Pulmonary artery endothelial cell (primary cell): ENCODE data around the gene PAX1. TPM values are rescaled to one million over a fixed set of nuclear protein-coding genes. Genes with fewer than 3 reads are reported as not detected.

Source experiments
- DNase-seq: peaks from one replicate; pipeline ENCODE4 v3.0.0-alpha.2; 2011; ENCODE audit warnings: low read depth, low spot score
- total RNA-seq: library from RNA; depleted of rRNA; stranded (reverse); fragments of >200 nt; gene quantifications from 2 replicates; pipeline ENCODE4 v1.2.3, GENCODE V29; 2014

Gene PAX1
- total RNA-seq, result not detected in 2 replicates

DNA sequence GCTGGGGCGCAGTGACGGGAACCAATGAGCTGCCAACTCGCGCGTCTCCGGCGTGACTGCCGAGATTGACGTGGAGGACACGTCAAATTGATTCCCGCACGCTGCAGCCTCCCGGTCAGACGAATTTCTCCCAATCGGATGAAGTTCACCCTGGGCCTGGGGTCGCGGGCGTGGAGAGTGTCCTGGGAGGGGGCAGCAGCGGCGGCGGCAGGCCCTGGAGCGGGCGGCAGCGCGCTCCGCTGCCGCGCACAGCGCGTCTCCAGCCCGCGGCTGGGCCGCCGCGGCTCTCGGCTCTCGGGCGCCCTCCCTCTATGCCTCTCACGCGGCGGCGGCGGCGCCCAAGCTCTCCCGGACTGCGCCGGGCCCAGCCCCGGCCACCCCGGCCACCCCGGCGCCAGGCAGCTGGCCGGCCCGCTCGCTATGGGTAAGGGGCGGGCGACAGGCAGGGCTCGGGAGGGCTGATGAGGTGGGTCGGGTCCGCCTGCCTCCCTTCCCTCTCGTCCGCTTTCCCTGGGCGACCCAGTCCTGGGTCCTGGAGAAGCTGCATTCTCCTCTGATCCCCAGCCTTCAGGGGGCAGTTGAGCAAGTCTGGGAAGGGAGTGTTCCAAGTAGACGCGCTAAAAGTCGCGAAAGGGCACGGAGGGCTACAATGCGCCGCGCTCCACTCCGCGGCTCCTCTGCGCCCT, at the start of gene PAX1:
Gene PAX1 (plus strand): TSS at position 90 of the 686 bp plus-strand sequence. CDS start 49 bp downstream, at position 139.
- DNase-seq, result no peak

DNA sequence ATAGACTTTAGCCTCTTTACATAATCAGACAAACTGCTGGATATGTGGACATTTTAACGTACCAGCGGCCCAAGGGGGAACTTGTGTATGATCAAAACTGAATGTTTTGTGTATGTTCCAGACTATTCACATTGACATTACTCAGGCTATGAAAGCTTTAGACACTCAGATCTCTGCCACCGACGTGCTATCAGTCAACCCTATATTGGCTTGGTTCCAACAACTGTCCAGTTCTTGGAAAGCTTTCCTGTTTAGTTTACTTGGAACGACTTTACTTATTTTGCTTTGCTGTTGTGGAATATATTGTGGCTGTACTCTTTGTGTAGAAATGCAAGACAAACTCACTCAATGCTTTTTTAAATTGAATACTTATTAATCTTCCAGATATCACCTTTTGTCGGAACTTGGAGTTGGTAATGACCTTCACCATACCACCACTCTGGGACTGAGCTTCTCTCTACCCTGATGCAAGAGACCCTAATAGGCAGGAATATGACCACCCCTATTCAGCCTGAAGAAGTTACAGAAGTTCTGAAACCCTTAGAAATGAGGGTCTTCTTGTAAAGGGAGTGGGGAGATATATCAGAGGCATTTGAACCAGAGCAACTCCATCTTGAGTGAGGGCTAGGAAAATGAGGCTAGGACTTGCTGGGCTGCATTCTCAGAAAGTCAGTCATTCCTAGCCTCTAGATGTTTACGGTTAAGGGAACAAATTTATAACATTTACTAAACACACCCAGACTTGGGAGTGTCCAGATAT, 49.0 kb upstream of the PAX1 start:
- no peak for DNase-seq

DNA sequence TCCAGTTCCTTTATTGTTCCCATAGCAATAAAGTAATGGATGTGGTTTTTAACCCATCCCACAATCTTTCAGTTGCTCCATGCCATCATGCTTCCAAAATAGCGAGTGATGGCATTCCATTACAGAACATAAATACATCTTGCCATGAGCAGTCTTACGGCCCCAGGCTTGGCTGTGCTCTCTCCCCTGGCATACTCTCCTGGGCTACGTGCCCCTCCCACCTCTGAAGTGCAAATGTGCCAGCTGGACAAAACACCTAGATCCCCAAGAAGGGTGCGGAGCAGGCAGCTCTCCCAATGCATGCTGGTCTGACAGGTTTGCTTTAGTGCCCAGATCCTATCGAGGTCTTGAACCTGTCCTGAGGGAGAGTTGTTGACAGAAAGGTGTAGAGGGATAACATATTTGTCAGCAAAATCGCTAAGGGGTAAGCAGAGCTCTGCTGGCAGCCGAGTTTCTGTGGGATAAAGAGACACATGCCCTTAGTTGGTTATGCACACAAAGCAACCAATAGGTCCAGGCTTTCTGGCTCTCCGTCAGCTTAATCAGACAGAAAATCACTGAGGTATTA, 43.9 kb upstream of the PAX1 start:
- DNase-seq, result no peak

DNA sequence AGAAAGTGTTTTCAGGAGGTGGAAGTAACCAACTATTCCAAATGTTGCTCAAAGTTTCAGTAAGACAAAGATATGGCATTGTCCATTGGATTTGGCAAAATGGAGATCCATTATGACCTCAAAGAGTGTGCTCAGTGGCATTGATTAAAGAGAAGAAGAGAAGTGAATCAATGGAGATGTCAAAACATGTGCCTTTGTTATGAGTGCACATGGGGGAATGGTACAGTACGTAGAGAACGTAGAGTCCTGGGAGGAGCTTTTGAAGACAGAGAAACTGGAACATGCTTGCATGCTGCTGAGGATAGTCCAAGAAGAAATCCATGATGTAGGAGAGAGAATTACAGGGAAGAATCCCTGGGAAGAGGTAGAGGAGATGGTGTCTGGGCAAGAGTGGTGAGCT, 42.0 kb upstream of the PAX1 start:
- no peak for DNase-seq

DNA sequence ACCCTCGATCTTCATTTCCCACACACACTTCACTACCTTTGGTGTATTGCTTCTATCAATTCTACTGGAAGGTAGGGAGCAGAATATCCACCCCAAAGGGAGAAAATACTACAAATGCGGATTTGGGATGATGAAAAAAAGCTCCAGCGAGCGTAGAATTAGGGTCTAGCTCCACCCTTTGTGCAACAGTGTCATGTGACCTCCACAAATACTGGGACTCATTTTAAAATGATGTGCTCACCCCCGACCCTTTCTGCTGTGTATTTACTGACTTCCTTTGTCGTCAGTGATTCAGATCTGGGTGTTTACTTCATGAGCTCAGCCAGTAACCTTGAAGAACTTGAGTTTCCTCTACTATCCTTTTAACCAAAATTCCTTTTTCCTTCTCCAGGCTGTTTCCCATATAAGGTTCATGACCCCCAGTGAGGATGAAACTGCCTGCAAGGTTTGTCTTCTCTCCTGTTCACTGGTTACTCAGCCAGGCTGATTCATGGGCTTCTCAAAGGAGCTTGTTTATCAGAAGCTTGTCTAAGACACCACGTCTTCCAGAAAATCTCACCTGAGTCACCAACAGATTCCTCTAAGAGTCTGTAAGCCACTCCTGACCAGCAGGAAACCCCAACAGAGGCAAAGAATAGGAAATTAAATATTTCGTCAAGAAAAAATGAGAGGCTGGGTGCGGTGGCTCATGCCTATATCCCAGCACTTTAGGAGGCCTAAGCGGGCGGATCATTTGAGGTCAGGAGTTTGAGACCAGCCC, 39.6 kb upstream of the PAX1 start:
- no peak for DNase-seq

DNA sequence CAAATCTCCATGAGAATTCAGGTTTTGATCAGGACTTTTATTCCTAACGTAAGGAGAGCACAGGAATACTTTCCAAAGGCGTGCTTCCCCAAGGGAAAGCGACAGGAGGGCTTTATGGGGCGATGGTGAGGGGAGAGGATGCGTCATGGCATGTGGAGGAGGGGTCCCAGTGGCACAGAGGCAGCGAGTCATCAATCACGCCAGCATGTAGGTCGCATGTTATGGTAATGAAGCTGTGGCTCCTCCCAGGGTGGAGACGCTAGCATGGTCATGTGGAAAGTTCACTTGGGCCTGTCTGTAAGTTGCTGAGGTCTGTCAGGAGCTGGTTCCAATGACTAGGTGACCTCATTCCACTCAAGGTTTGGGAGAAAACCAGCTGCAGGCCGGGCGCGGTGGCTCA, 35.3 kb upstream of the PAX1 start:
- DNase-seq, result no peak

DNA sequence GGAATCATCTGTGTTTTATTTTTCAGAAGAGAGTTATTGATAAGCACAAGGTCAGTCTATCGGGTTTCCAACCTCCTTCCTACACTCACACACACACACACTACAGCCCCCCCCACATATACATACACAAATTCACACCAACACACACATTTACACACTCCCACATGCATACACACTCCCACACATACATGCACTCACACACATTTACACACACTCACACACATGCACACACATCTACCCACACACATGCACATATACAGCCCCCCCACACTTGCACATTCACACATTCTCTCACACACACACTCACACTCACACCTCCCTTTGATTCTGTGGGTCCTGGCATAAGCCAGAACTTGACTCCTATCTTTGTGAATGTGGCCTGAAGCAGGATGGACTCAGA, 34.5 kb upstream of the PAX1 start:
- DNase-seq, result no peak

DNA sequence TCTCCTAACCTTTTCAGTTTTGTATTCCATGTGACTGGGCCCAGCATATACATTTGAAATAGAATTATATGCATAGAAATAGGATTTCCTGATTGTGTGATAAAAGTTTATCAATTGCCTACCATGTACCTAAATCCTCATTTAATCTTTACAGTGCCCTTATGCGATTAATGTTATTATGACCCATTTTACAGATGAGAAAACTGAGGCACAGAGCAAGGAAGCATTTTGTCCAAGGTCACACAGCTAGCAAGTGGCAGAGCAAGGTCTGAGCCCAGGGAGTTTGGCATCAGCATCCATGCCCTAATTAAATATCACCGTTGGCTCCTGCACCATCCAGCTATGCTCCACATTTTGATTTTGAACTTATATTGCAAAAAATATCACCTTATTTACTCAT, 28.2 kb upstream of the PAX1 start:
- no peak for DNase-seq

DNA sequence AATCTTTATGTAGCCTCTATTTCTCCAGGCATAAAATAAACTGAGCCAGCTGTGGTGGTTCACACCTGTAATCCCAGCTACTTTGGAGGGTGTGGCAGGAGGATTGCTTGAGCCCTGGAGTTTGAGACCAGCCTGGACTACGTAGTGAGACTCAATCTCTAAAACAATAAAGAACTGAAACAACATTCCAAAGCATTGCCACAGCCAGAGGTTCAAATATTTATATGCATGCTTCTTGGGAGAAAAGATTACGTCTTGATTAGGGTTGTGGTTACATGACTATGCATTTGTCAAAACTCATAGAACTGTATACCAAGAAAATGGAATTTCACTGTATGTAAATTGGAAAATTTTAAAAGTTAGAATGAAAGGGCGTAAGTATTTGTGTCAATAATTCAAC, 27.7 kb upstream of the PAX1 start:
- no peak for DNase-seq

DNA sequence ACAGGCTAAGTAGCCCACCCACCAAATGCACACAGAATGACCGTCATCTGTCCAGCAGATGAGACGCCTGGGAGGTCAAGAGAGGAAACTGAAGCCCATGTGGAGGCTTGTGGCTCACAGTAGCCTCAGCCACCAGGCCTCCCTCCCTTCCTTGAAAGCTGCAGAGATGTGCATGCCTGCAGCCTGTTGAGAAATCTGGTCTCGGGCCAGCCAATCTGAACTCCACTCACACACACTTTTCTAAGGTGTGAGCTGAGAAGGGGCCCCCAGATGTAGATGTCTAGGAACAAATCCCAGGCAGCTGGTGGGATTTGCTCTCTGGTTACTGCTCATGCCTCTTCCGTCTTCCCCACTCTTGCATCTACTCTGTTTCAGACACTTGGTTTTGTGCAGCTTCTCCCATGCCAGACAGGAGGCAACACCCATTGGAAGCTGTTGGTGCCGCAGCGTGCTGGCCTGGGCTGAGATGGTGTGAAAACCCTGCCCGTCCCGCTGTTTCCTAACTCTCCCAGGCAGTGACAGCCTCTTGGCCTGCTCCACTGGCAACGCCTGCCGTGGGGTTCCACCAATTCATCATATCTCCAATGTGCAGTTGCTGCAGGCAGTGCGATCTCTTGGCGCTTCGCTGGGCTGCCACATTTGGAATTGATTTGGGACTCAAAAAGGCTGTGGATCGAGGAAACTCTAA, 24.1 kb upstream of the PAX1 start:
- DNase-seq, result no peak

DNA sequence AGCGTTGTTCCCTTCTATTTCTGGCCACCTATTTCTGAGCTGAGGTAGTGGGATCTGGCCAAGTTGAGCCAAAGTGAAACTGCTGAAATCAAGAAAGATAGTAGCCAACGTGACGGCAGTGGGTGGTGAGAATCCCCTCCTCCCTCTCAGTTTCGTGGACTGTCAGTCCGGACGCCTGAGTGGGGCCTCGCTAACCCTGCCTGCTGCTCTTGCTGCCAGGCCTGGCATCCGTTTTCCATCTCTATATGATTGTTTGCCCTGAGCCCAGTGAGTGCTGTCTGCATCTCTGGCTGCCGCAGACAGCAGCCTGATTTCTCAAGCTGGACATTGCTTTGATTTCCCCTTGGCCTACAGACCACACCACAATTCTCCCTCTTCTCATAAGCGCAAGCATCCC, 23.5 kb upstream of the PAX1 start:
- DNase-seq, result no peak

DNA sequence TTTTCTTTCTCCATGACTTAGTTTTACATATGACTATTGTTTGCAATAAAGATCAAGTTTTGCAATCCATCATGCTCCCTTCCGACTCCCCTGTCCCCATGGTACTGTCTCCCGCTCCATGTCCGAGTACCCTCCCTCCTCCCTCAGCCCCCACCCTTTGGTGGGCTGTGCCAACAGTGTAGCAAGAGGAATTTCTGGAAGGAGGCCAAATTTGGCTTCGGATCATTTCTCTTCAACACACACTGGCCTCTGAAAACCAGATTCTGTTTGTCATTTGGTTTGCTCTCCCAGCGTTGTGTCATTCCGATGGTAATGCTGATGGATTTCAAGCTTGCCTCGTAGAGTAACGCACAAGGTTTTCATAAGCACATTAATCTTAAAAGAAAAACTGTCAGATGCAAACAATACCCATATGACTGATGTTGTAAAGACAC, 22.9 kb upstream of the PAX1 start:
- DNase-seq, result no peak

DNA sequence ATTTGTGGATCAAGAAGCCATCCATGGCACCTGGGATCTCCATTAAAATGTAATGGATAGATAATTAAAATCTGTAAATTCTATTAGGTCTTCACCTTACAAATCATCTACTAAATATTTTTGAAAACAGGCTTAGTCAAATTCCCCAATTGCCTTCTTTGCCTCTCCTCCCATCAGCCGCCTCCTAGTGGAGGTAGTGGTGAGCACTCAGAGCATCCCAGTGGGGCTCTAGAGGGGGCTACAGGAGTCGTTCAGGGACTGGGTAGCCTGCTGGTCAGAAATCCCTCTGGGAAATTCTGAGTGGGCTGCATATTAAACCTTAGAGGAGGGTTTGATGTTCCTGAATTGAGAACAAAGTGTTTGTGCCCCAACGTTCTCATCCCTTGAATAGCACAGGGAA, 20.8 kb upstream of the PAX1 start:
- no peak for DNase-seq

DNA sequence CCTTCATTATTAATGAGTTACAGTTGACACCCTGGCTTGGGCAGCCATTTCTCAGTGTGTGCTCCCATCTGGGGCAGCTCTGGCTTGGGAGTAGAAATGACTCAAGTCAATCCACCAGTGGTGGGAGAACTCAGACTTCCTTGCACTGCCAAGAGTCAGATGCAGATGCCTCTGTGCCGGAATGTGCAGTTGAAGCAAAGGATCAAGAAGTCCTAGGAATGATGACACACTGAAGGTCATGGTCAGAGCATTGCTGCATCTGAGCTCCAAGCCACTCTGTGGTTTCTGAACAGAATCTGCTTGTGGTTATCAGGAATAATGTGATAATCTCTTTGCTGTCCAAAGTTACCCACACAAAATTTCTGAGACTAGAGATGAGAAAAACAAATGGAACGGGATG, 19.5 kb upstream of the PAX1 start:
- DNase-seq, result no peak

DNA sequence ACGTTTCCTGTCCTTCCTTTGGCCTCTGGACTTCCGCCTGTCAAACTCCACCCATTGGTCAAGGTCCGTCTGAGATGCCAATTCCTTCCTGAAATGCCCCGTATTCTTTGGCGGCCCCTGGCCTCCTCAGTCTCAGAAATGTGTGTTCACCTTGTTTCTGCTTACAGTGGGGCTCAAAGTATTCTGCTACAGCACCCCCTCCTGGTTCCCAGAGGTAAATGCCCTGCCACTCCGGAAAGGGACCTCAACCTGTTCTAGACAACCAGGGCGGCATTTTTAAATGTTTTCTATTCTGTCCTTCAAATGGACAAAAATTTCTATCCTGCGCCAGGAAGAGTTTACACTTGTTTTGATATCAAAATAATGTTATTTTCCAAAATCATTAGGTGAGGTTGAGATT, 12.1 kb upstream of the PAX1 start:
- no peak for DNase-seq

DNA sequence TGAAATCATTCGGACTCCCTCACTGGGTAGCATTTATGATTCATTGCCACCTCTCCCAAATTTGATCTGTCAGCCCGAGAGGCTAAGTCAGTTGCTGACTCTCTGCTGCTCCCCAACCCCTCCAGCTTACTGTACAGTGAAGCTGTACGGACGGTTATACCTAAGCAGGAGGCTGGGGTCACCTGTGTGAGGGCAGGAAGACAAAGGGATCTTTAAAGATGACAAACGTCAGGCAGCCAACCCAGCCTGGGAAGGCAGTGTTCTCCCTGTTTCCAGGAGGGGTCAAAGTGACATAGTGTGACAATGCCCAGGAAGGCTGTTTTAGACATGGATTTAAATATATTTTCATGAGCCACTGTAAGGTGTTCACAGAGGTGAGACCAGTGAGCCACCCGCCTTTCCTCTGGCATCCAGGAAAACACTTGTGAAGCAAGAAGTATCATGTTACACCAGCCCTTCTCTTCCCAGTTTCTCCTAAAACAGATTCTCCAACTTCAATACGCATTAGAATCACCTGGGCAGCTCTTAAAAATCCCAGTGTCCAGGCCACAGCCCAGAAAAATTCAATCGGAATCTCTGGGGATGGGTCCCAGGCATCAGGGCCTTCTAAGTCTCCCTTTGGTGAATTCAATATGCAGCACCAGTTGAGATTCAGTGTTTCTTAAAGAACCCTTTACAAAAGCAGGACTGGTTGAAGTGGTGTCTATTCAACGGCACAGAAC, 6.8 kb upstream of the PAX1 start:
- DNase-seq, result no peak

DNA sequence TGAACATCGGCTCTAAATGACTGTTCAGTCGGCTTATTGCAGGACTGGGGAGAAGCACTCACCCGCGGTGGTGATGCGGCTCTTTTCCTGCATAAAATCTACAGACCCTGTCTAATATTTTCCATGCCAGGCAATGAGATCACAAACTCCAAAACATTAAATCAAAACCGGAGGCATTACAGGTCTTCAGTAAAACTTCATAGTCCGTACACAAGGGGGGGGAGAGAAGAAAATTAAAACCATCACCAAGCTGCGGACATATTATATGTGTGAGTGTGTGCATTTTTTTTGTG, 6.3 kb upstream of the PAX1 start:
- DNase-seq, result no peak

DNA sequence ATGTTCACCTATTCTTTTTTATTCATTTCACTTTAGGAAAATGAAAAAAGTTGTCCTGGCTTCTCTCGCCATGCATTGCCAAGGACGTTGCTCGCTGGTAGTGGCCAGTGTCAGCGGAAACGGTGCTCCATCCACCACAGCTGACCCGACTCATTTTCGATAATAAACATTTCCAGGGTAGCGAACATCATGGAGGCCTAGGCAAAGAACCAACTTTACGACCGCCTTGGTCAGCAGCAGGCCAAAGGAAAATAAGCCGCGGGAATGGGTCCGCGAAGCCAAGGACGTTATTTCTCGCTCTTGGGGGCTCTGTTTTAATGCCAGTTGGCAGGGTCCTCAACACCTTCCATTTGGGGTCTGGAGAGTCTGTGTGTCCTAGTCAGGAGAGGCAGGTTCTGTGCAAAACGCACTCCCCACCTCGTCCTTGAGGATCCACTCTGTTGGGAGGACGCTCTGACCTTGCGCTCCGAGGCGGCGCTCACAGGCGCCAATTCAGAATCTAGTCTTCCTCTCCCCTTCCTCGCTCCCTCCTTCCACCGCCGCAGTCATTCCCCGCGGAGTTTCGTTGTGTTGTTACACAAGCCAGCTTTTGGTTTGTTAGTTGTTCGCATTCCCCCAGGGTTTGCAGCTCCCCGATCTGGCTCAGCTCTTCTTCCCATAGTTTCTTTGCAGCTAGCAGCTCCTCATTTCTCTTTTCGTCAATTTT, 4.1 kb upstream of the PAX1 start:
- DNase-seq, result no peak

DNA sequence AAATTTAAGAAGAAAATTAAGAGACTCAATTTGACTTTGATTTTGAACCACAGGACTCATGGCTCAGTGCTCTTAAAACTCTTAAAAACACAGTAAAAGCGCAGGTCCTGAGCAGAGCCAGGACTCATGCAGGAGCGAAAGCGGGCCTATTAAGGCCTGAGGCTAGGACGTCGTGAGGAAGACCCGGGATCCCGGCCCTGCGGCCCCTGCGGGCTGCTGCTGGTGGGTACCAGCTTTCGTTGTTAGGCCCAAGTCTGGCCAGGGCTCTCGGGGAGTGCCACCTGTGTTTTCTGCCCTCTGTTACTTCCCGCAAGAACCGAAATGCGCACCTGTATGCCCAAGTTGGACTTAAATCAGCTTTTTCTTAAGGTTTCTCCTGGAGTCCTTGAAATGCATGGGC, 3.4 kb upstream of the PAX1 start:
- DNase-seq, result no peak
